H1 (cell line): ENCODE data around the gene KCNMA1.

Source experiments
- CEBPB ChIP-seq: IDR thresholded peaks from 2 replicates; pipeline ENCODE4 v1.6.1; 2012; ENCODE audit warnings: low read depth, low read length
- EGR1 ChIP-seq: IDR thresholded peaks from 2 replicates; pipeline ENCODE4 v1.6.1; 2011; ENCODE audit warnings: low read depth, low read length, borderline replicate concordance
- FOSL1 ChIP-seq: IDR thresholded peaks from 2 replicates; pipeline ENCODE4 v1.6.1; 2011; ENCODE audit warnings: mild to moderate bottlenecking, low read depth, low read length, moderate library complexity; ENCODE audit not compliant: insufficient read depth
- HDAC2 ChIP-seq, 2 experiments: fragments of 300-600 bp in 1 of 2; sonication (generic) in 1 of 2; IDR thresholded peaks; 2 replicates each; pipeline ENCODE4 v1.6.1; 2011 to 2012; ENCODE audit warnings: low read depth in 2 of 2, low read length in 2 of 2, mild to moderate bottlenecking in 2 of 2, moderate library complexity in 2 of 2, borderline replicate concordance in 1 of 2, inconsistent platforms in 1 of 2
- JUN ChIP-seq: IDR thresholded peaks from 2 replicates; pipeline ENCODE4 v1.6.1; 2011; ENCODE audit warnings: low read depth, mild to moderate bottlenecking, improper control_type of control experiment, low read length
- POLR2A ChIP-seq, 2 experiments: IDR thresholded peaks; 1 replicate in 1 of 2; 2 replicates in 1 of 2; pipeline ENCODE4 v1.6.1; 2011; ENCODE audit warnings: low read depth in 2 of 2, low read length in 2 of 2, mild to moderate bottlenecking in 2 of 2; ENCODE audit errors: control extremely low read depth in 1 of 2
- POLR2AphosphoS5 ChIP-seq: IDR thresholded peaks from 2 replicates; pipeline ENCODE4 v1.6.1; 2011; ENCODE audit warnings: low read depth, low read length
- RAD21 ChIP-seq, 2 experiments: IDR thresholded peaks in 1 of 2; conservative IDR thresholded peaks in 1 of 2; 2 replicates each; pipeline ENCODE4 v1.6.1; 2011; ENCODE audit warnings: low read depth in 2 of 2, low read length in 2 of 2, improper control_type of control experiment in 1 of 2, inconsistent platforms in 1 of 2, mild to moderate bottlenecking in 1 of 2, moderate library complexity in 1 of 2
- TAF1 ChIP-seq: IDR thresholded peaks from 2 replicates; pipeline ENCODE4 v1.6.1; 2011; ENCODE audit warnings: mild to moderate bottlenecking, low read depth, low read length
- TAF7 ChIP-seq: optimal IDR thresholded peaks from 2 replicates; pipeline ENCODE3; 2011; ENCODE audit warnings: low read depth, mild to moderate bottlenecking, inconsistent platforms, low read length, moderate library complexity, borderline replicate concordance
- TF ChIP-seq, protein P1 (sequence below): IDR thresholded peaks from 2 replicates; pipeline ENCODE4 v1.6.1; 2011; ENCODE audit warnings: low read depth, mild to moderate bottlenecking, low read length; ENCODE audit not compliant: insufficient read depth
- TF ChIP-seq, protein P2 (sequence below), 3 experiments: IDR thresholded peaks; 1 replicate in 2 of 3; 2 replicates in 1 of 3; pipeline versions ENCODE4 v1.5.1 to v1.6.1; 2011; ENCODE audit warnings: low read length in 3 of 3, mild to moderate bottlenecking in 3 of 3, inconsistent platforms in 2 of 3, low read depth in 1 of 3, moderate library complexity in 1 of 3; ENCODE audit not compliant: insufficient read depth in 1 of 3; ENCODE audit errors: control extremely low read depth in 1 of 3

DNA sequence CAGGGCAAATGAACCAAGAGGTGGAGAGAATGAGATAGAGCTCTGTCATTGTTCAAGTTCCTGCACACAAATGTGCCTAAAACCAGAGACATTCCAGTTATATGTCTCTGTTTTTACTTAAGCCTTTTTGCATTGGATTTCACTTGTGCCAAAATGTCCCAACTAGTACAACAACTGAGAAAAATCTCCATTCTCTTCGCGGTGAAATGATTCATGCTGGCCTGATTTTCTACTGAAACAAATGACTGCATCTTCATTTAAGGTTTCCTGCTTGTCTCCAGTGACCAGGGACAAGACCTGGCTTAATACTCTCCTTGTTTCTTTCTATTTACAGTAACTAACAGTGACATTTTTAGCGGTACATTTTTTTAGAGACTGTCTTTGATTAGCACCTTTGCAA lies 714.9 kb downstream of the KCNMA1 start:
- TF ChIP-seq, protein P1, sequence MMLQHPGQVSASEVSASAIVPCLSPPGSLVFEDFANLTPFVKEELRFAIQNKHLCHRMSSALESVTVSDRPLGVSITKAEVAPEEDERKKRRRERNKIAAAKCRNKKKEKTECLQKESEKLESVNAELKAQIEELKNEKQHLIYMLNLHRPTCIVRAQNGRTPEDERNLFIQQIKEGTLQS: no peak
- TF ChIP-seq CEBPB (no peak), POLR2A (IDR thresholded peaks at IDR 0.05; ENCODE audit: control extremely low read depth in 1 of 2, low read depth in 2 of 2, low read length in 2 of 2) (no peak), EGR1 (no peak), JUN (no peak), TAF1 (no peak), POLR2AphosphoS5 (no peak), HDAC2 (IDR thresholded peaks at IDR 0.05; ENCODE audit: borderline replicate concordance in 1 of 2, low read depth in 2 of 2, low read length in 2 of 2) (no peak), RAD21 (IDR thresholded peaks at IDR 0.05 in 1 of 2, conservative IDR thresholded peaks at IDR 0.05 in 1 of 2; ENCODE audit: low read depth in 2 of 2, low read length in 2 of 2) (no peak), TAF7 (no peak), FOSL1 (no peak)
- TF ChIP-seq, protein P2, sequence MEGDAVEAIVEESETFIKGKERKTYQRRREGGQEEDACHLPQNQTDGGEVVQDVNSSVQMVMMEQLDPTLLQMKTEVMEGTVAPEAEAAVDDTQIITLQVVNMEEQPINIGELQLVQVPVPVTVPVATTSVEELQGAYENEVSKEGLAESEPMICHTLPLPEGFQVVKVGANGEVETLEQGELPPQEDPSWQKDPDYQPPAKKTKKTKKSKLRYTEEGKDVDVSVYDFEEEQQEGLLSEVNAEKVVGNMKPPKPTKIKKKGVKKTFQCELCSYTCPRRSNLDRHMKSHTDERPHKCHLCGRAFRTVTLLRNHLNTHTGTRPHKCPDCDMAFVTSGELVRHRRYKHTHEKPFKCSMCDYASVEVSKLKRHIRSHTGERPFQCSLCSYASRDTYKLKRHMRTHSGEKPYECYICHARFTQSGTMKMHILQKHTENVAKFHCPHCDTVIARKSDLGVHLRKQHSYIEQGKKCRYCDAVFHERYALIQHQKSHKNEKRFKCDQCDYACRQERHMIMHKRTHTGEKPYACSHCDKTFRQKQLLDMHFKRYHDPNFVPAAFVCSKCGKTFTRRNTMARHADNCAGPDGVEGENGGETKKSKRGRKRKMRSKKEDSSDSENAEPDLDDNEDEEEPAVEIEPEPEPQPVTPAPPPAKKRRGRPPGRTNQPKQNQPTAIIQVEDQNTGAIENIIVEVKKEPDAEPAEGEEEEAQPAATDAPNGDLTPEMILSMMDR (IDR thresholded peaks at IDR 0.05; ENCODE audit: control extremely low read depth in 1 of 3, insufficient read depth in 1 of 3, low read depth in 1 of 3, low read length in 3 of 3): no peak
